ENCODE data around the gene DCAF5.

DCAF5 gene

DNA sequence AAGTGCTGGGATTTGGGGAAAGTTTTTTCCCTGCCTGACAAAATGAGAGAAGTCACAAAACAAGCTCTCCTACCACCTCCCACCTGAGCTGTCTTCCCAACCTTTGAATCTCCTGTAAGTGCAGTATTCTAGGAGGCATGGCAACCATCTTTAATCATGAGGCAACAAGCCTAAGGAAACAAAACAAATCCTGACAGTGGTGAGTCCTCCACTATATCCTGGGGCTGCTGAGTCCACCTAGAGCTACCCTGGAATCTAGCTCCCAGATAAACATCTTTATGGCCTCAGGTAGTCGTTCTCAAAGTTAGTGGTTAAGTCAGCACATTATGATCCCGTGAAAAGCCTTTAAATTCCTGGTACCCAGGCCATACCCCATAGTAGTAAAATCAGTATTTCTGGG is 151.5 kb downstream of the DCAF5 start:
- DNase-seq, result no peak
